LNCaP clone FGC (cell line): ENCODE data around the gene LXN.
"Not testable (repeated sequence)": the region's sequence is repeated elsewhere in the genome, so short reads cannot be mapped to it uniquely, and the experiment has no call there.

Experiments used
- DNase-seq: peaks from one replicate; pipeline ENCODE4 v3.0.0-alpha.2; 2011; ENCODE audit warnings: low read depth
- H3K4me3 ChIP-seq: 2 replicates; pipeline ENCODE4 v1.5.1; 2011; ENCODE audit warnings: mild to moderate bottlenecking, low read depth, low read length, control low read depth
- TF ChIP-seq, protein P1 (sequence below): IDR thresholded peaks from 2 replicates; pipeline ENCODE4 v1.5.1; 2012; ENCODE audit warnings: mild to moderate bottlenecking; ENCODE audit not compliant: control insufficient read depth, insufficient read depth; ENCODE audit errors: extremely low read depth

LXN gene

DNA sequence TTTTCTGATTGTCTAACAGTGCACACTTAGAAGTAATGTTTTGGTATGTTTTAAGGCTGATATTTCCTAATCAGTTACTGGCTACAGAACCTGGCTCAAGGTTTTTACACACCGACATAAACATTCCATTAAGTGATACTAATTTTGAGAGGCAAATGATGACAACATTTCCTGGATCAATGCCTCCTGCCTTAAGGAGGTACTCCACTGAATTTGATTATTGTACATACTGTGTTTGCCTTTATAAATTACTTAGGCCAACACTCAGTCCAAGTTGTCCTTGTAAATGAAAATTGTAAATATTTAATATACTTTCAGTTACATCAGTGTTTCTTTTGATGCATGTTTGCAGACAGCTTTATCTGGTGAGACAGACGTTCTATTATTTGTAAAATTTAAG is 24.2 kb upstream of the LXN start:
- DNase-seq: peak; percentile 99
- no peak overlapping the region; the same call in 1 of the 2 replicates for H3K4me3 ChIP-seq
- TF ChIP-seq, protein P1, sequence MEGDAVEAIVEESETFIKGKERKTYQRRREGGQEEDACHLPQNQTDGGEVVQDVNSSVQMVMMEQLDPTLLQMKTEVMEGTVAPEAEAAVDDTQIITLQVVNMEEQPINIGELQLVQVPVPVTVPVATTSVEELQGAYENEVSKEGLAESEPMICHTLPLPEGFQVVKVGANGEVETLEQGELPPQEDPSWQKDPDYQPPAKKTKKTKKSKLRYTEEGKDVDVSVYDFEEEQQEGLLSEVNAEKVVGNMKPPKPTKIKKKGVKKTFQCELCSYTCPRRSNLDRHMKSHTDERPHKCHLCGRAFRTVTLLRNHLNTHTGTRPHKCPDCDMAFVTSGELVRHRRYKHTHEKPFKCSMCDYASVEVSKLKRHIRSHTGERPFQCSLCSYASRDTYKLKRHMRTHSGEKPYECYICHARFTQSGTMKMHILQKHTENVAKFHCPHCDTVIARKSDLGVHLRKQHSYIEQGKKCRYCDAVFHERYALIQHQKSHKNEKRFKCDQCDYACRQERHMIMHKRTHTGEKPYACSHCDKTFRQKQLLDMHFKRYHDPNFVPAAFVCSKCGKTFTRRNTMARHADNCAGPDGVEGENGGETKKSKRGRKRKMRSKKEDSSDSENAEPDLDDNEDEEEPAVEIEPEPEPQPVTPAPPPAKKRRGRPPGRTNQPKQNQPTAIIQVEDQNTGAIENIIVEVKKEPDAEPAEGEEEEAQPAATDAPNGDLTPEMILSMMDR: no peak

DNA sequence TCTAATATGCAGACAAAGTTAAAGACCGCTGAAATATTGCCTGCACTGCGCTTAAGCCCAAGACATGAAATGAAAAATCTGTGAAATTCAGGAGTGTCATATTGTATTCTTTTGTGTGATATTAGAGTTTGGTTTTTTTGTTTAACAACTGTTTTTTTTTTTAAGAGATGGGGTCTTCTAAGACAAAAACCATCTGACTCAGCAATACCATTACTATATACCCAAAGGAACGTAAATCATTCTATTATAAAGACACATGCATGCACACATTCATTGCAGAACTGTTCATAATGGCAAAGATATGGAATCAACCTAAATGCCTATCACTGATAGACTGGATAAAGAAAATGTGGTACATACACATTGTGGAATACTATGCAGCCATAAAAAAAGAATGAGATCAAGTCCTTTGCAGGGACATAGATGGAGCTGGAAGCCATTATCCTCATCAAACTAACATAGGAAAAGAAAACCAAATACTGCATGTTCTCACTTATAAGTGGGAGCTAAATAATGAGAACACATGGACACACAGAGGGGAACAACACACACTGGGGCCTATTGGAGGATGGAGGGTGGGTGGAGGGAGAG is 21.5 kb upstream of the LXN start:
- not testable (repeated sequence) for H3K4me3 ChIP-seq

DNA sequence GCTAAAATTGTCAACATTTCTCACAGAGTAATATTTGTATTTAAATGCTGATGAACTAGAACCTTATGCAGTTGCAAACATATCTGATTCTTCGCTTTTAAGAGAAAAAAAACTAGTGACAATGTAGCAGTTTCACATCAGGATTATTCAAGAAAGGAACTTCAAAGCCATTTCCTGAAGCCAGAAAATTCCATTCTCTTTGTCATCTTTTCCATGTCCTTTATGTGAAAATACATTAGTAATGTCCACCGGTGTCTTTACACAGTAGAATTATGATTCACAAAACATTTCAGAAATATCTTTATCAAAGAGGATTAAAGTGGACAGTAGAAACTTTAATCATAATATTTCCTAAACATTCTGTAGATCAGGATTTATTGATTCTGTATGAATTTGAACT is 12.7 kb upstream of the LXN start:
- DNase-seq: no peak
- TF ChIP-seq, protein P1: no peak
- H3K4me3 ChIP-seq: no peak overlapping the region

More for the DNA sequence above, 21.5 kb upstream of the LXN start:
- not testable (repeated sequence) for DNase-seq

DNA sequence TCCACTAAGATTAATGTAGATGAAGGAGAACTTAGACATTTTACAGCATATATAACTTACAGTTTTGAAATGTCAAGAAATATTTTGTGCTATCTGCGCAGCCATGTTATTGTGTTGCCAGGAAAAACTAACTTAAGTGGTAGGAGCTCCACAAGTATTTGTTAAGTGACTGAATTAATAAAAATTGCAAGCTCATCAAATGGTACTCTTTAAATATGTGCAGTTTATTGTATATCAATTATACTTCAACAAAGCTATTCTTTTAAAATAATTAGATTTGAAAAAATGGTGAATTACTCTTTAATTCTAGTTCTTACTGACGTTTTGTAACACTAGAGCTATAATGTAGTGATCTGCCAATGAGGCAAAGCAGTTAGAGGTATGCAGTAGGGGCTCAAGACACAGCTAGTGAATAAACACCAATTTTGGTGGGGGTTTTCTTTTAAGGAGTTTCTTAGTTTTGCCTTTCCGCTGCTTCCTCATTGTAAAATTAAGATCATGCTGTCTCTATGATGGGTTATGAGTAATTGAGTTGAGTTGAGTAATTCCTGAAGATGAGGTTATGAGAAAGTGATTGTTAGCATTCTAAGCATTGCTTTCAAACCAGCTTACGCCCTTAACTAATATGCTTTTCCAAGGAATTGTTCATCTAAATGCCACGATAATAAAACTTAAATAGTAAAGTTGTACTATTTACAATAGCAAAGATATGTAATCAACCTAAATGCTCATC is 10.9 kb upstream of the LXN start:
- no peak overlapping the region for H3K4me3 ChIP-seq
- DNase-seq: no peak
- TF ChIP-seq, protein P1: no peak

DNA sequence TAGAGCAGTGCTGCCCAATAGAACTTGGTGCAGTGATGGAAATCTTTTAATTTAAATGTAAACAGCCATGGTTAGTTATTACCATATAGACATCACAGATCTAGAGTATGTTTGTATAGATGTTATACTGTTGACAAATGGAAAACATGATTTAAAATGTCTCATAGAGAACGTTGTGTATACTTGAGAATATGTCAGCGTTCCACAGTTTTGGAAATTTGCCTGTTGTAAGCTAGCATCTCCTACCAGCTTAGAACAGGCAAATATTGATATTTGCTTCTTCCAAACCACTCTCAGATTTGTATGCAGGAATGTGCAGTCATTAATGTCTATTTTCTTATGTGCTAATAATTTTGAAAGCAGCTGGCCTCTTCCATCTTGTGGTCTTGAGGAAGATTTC is 8.4 kb upstream of the LXN start:
- TF ChIP-seq, protein P1: no peak
- DNase-seq: peak; percentile 94
- no peak overlapping the region for H3K4me3 ChIP-seq

DNA sequence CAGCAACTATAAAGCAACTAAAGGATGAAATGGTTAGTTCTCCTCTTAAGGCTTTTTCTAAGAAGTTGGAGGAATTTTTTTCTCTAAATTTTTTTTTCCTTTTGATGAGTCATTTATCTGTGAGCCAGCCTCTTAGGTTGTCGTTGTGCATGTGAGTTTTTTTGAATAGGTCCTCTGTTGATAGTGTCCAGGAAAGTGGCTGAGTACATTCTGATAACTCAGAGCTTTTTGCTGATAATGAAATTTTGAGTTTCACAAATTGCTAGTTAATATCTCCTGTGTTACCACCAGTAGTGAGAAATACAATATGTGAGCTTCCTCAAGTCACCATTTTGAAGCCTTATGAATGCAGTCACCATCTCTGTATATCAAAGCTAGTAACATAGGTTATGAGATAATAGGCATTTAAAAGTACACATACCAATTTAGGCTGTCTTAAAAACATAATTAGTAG is 7.1 kb upstream of the LXN start:
- DNase-seq: no peak
- TF ChIP-seq, protein P1: no peak
- no peak overlapping the region for H3K4me3 ChIP-seq

DNA sequence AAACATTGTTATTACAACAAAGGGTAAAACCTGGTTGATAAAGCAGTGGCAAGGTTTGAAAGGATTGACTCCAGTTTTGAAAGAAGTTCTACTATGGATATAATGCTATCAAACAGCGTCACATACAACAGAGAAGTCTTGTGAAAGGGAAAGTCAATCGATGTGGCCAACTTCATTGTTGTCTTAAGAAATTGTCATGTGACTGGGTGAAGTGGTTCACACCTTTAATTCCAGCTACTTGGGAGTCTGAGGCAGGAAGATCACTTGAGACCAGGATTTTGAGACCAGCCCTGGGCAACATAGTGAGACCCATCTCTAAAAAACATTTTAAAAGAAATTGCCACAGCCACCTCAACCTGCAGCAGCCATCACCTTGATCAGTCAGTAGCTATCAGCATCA is 6.2 kb upstream of the LXN start:
- no peak for DNase-seq
- TF ChIP-seq, protein P1: no peak
- no peak overlapping the region for H3K4me3 ChIP-seq
